Sigmoid colon (tissue), 4 donors: Measurements from ENCODE around the gene MYH14.

Experiments
- CTCF ChIP-seq, 4 experiments: fragments of 450-650 bp in 3 of 4; fragments of 200-600 bp in 1 of 4; IDR thresholded peaks; one replicate each; pipeline ENCODE4 v1.5.1; 2016 to 2019; ENCODE audit warnings: antibody characterized with exemption in 4 of 4, mild to moderate bottlenecking in 3 of 4, moderate library complexity in 2 of 4
- EP300 ChIP-seq, 4 donors: sonication (generic); formaldehyde crosslinking; IDR thresholded peaks; one replicate each; pipeline ENCODE4 v1.6.1; 2017; ENCODE audit warnings: antibody characterized with exemption in 4 of 4
- POLR2A ChIP-seq, 2 donors: fragments of 450-650 bp; IDR thresholded peaks; one replicate each; pipeline ENCODE4 v1.6.1; 2016; ENCODE audit warnings: antibody characterized with exemption in 2 of 2, mild to moderate bottlenecking in 2 of 2, moderate library complexity in 2 of 2
- POLR2AphosphoS5 ChIP-seq, 4 donors: sonication (generic); formaldehyde crosslinking; IDR thresholded peaks; one replicate each; pipeline ENCODE4 v1.6.1; 2017; ENCODE audit warnings: antibody characterized with exemption in 4 of 4

GRCh38 chr19:50172726-50173125 is 30.7 kb upstream of the MYH14 start:
- TF ChIP-seq CTCF (IDR thresholded peaks at IDR 0.05) (no peak), POLR2AphosphoS5 (IDR thresholded peaks at IDR 0.05) (no peak), POLR2A (IDR thresholded peaks at IDR 0.05) (no peak), EP300 (IDR thresholded peaks at IDR 0.05) (no peak)
